Stimulated activated CD8-positive, alpha-beta memory T cell treated with anti-CD3 and anti-CD28 coated beads, Interleukin-4, amount 100 ng/mL, for 1 hour (primary cell): Measurements from ENCODE around the gene TMEM131L.
"Not testable (repeated sequence)": the region's sequence is repeated elsewhere in the genome, so short reads cannot be mapped to it uniquely, and the experiment has no call there.

Source experiments
- DNase-seq, 2 donors: peaks; one replicate each; pipeline ENCODE4 v3.0.0-alpha.2; 2020; ENCODE audit warnings: low read depth in 2 of 2, low spot score in 1 of 2

Gene TMEM131L

DNA sequence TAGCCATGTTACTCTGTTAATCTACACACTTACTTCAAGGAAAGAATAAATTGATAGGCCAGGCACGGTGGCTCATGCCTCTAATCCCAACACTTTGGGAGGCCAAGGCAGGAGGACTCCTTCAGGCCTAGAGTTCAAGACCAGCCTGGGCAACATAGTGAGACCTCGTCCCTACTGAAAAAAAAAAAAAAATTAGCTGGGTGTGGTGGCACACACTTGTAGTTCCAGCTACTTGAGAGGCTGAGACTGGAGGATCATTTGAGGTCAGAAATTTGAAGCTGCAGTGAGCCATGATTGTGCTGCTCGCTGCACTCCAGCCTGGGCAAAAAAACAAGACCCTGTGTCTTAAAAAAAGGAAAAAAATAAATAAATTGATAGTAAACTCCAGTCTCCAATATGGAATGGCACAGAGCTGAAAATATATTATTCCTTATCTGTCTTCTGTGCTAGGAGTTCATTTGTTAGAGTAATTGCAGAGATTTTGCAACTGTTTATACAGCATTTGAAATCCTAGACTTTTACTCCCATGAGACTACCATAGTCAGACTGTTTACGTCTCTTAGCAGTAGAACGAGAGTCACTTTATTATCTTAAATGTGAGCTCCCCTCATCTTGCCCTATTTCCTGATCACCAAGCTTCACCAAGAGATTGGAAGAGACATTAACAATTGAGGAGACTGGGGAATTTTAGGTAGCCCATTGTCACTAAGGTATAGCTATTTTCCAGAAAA lies 18.8 kb upstream of the TMEM131L start:
- no peak for DNase-seq

DNA sequence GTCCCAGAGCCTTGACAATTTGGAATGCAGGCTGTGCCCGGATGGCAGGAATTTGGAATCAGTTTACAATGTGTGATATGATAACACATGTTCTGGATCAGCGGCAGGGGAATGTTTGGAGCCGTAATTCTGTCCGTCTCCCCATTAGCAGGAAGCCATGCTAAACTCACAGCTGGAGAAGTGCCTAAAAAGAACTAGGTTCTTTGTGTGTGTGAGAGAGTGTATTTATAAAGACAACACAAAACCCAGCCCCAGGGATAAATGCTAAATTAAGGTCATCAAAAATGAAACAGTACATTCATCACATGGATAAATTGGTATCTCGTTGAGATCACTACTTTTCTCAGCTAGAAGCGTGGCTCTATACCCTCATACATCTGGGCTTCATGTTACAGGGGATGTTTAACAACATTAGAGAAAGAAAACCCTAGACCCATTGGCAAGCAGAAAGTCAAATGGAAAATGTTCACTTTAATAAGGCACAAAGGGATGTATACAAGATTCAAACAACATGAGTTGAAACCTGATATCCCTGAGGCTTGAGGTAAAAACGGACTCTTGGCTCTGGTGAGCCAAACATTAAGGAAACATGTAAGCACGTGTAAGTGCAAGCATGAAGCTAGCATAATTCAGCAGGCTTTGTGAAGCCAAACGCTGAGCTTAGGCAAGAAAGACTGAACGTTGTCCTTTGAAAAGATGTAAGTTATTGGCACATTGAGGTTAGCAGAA lies 18.0 kb upstream of the TMEM131L start:
- DNase-seq = no peak

DNA sequence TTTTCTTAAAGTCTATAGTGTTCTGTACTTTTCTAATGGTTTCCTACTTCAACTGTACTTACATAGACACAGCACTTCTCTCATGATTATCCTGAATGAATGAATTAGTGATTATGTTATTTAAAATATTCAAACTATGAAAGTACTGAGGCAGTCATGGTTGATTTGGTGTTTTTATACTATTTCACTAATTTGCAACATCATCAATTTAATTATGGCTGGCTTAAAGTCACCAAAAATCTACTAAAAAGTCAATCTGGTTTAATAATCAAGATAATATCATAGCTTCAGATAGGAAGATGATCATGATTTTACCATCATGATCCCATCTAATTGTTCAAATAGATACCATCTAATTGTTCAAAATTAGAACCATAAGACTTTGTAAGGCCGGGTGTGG lies 16.8 kb upstream of the TMEM131L start:
- no peak for DNase-seq

DNA sequence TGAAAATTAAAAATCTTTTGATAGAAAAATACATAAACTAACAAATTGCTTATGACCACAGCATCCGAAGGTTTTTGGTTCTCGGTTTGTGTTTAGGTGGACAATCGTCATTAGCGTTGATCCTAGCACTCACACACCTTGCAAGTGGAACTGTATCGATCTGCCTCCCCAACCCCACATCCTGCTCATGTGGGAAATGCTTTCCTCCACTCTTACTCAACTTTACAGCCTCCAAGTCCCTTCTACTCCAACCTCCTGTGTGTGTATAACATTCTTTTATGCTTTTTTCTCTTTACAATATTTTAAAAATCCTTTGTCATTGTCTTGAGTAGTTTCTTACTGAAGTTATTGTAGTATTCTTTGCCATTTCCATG lies 15.6 kb upstream of the TMEM131L start:
- DNase-seq = no peak

DNA sequence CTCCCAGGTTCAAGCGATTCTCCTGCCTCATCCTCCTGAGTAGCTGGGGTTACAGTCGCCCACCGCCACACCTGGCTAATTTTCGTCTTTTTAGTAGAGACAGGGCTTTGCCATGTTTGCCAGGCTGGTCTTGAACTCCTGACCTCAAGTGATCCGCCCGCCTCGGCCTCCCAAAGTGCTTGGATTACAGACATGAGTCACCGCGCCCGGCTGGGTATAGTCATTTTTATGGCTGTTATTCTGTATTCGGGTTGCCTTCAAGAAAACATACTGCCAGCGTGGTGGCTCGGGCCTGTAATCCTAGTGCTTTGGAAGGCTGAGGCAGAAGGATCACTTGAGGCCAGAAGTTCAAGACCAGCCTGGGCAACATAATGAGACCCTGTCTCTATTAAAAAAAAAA lies 15.0 kb upstream of the TMEM131L start:
- not testable (repeated sequence) for DNase-seq

DNA sequence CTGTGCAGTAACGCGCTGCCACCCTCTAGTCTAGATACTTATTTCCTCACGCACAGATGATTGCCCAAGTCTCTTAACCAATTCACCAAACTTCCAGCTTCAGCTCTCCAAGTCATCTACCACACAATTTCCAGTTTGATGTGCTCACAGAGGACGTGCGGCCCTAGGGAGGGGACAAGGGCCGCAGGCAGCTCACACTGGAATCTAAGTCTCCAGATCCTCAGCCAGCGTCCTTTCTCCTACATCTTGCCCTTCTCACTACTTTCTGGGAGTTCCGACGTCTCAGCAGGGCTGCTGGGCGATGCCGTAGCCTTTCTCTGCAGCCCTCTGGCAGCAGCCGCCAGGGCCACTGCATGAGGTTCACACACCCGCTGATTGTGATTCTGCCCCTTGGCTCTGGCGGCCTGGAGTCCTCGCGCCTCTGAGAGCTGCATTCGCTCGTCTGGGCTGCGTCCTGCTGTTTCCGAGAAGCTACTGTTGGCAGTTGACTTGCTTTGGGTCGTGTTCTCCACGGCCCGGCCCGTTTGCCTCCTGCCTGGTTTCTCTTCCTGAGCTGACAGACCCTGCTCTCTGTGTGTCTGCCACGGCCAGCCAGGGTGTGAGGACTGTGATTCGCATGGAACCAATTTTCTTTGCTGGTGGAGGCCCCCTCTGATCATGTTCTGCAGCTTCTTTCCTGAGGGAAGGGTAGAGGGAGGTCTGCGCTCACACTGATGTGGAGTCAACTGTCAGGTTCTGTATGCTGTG lies 14.1 kb upstream of the TMEM131L start:
- DNase-seq = no peak

DNA sequence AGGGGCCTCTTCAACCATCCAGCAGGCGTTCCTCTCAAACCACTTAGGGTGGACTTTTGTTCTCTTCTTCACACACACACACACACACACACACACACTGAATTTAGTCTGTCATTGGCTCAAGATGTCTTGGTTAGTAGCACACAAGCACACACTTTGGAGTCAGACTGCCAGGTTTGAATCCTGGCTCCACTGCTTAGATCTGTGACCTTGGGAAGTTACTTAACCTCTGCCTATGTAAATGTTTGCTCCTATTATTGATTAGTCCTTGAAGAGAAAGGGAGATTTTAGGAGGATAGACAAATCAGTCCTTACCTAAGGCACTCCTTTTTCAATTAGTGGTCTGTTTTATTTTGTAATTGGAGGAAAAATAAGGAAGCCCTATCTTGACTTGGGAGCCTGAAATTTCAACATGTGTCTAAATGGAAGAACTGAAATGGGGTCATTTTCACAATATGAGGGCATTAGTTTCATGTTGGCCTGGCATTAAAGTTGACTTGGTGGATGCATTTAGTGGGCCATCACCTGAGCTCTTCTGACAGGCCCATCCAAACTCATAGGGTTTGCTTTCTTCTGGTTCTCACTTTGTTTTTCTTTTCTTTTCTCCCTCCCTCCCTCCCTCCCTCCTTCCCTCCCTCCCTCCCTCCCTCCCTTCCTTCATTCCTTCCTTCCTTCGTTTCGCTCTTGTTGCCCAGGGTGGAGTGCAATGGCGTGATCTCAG lies 13.3 kb upstream of the TMEM131L start:
- DNase-seq = no peak

DNA sequence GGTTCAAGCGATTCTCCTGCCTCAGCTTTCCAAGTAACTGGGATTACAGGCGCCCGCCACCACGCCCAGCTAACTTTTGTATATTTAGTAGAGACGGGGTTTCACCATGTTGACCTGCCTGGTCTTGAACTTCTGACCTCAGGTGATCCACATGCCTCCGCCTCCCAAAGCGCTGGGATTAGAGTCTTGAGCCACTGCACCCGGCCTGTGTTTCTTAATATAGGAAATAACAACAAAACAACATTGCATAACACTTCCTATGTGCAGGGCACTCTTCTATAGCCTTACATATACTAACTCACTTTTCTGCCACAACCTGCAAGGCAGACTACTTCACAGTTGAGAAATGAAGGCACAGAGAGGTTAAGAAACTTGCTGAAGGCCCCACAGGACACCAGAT lies 12.8 kb upstream of the TMEM131L start:
- no peak for DNase-seq

DNA sequence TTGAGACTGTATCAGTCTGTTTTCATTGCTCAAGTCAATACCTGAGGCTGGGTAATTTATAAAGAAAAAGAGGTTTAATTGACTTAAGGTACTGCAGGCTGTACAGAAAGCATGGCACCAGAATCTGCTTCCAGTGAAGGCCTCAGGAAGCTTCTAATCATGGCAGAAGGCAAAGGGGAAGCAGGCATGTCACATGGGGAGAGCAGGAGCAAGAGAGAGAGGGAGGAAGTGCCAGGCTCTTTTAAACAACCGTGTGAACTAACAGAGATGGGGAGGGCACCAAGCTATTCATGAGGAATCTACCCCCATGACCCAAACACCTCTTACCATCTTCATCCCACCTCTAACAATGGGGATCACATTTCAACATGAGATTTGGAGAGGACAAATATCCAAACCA lies 7.2 kb upstream of the TMEM131L start:
- DNase-seq = no peak

DNA sequence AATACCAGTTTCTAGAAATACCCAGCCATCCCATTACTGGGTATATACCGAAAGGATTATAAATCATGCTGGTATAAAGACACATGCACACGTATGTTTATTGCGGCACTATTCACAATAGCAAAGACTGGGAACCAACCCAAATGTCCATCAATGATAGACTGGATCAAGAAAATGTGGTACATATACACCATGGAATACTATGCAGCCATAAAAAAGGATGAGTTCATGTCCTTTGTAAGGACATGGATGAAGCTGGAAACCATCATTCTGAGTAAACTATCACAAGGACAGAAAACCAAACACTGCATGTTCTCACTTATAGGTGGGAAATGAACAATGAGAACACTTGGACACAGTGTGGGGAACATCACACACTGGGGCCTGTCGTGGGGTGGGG lies 4.6 kb upstream of the TMEM131L start:
- DNase-seq = not testable (repeated sequence)

DNA sequence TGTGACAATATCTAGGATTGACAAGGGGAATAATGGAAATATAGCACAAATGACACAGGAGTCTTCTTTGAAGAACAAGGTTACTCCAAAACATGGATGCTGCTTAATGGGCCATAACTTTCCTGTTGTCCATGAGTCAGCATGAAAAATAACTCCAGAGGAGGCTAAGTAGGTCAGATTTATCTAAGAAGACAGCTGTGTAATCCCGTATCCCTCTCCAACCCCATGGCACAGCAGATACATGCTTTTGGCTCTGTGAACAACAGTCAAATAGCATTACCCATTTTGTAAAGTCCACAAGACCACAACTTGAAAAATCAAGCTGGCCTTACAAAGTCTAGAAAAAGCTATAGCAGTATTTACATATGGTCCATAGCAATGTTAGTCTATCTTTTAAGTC lies 2.1 kb upstream of the TMEM131L start:
- no peak for DNase-seq

DNA sequence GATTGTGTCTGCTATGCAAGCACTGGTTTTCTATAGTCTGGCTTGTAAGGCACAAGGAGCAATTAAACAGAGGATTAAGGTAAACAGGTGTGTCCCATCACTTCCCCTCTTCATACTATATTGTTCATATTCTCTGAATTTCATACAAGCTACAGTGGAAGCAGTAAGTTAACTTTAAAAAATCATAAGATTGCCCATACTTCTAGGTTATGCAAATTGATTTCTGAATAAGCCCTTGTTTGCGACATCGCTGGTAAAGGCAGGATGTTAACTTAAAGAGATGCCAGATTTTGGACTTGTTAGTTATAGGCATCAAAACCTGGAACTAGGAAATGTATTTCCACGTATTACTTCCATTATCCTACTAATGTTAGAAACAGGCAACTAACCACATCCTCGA lies 1.0 kb upstream of the TMEM131L start:
- DNase-seq = no peak

DNA sequence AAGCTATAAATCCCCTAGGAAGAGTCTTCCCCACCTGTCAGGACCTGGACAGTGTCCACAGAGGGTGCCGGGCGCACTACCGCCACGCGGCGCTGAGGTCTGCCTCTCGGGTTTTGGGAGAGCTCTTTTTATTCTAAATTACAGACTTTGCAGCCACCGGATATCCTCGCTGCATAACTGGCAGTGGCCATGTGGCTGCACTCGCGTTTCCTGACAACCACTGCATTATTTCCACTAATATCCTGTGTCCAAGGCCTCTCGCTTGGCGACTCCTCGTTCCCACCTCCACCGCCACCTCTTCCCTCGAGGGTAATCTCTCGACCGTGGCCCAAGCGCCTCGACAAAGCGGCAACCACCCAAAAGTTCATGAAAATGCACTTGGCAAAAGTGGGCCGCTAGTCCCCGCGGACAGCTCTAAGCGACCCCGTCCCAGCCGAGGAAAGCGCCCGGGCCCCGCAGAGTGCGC lies 512 bp upstream of the TMEM131L start:
- no peak for DNase-seq

DNA sequence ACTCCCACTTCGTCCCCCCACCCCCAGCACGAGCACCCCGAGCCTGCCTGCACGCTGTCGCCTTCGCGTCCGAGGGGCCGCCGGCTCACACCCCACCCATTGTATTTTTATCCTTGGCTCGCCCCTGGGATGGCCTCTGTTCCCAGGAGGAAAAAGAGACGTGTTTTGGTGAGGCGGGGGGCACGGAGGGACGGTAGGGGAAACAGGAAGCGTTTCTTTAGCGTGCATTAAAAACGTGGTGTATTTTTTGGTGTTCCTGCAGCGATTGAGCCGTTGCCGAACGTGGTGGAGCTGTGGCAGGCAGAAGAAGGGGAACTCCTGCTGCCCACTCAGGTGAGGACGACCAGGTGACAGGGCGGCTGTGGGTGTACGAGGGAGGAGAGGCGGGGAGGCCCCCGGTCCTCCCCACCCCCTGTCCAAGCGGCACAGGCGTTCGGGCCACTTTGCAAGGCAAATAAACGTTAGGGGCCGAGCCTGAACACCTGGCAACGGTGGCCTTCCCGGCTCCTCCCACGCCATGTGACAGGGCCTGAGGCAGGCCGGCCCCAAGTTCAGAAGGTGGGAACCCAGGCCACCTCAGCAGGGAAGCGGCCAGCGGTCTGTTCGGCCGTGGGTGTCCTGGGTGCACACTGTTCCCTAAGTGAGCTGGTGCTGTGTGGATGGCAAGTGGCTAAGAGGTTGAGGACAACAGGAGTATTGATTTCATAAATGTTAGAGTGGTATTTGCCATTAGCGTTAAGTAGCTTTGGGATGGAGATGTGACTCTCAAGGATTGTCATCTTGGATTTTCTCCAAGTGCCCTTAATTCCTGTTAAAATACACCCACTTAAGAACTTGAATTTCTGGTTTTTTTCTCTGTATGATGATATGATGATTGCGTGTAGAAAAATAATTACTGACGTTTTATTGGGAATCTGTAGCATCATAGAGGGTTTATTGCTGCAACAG lies 1.1 kb downstream of the TMEM131L start:
- no peak for DNase-seq

DNA sequence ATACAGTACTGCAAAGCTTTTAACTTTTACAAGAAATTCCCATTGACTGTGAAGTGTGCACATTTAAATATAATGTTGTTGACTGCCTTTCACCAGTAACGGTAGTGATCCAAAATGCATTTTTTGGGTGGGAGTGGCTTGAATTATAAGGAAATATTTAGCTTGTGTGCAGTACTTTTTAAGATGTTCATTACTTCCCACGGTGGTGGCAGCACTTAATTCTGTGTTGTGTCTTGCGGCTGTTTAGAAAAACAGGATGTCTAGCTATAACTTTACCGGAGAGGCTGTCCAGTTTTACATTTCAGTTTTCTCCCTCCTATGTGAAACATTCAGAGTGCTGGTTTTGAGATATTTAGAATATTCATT lies 1.7 kb downstream of the TMEM131L start:
- DNase-seq = no peak

DNA sequence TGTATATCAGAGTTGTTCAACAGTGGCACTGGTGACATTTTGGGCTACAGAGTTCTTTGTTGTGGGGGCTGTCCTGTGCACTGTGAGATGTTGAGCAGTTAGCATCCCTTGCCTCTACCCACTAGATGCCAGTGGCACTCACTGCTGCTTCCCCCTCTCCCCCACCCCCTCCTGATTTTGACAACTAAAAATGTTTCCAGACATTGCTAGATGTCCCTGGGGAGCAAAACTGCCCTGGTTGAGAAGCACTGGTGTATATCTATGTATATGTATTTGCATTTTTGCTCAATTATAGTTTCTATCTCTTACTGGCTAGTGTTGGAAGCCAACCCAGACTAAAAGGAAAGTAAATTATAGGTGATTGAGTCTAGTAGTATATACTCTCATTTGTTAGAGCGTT lies 2.4 kb downstream of the TMEM131L start:
- no peak for DNase-seq

DNA sequence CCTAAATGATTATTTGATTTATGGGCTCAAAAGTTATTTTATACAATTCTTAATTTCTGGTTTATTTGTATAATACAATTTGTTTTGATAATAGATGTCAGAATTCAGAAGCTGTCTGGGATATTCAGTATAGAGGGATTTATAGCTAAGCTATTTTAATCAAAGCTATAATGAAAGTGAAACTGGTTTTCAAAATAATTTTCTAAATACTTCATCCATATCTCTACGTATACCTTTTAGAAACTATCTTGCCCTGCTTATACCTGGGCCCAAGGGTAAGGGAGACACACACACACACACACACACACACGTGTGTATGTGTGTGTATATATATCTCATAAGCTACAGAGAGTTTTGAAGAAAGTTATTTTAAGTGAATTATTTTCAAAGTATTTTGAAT lies 2.9 kb downstream of the TMEM131L start:
- DNase-seq = no peak

DNA sequence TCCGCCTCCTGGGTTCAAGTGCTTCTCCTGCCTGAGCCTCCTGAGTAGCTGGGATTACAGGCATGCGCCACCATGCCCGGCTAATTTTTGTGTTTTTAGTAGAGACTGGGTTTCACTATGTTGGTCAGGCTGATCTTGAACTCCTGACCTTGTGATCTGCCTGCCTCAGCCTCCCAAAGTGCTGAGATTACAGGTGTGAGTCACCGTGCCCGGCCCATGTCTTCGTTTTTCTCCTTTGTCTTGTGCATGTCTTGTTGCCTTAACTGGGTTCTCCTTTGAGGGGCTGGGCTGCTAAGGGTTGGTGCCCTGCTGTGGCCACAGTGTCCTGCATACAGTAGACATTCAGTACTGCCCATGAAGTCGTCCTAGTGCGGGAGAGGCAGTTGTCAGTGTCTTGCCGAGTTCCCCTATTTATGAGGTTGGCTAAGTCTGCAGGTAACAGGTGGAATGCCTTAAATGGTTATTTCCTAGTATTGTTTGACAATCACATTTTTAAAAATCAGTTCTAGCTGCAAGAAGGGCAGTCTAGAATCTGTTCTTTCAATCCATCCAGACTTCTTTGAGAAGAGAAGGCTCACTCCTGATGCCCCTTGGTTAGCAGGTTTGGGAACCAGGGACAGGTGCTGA lies 5.0 kb downstream of the TMEM131L start:
- DNase-seq = not testable (repeated sequence)

DNA sequence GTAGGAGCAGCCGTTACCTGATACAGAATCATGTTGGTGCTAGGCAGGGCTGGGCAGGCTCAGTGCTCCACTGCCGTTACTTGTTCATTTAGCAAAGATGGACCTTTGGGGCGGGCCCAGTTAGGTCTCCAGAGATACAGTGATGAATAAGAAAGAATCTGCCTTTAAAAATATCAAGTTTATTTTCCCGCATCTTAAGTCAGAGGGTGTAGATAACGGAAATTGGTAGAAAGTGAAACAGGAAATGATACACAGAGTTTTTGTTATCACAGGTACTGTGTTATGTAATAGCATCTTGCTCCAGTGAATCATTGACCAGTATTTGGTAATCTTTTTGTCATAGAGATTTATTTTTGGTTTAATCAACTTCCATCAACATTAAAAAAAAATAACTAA lies 5.5 kb downstream of the TMEM131L start:
- DNase-seq = no peak
